Hepatocyte (in vitro differentiated cells): Measurements from ENCODE around the gene LUZP4.

ENCODE experiments used
- CTCF ChIP-seq: fragments of 200-600 bp; sonication (generic); IDR thresholded peaks from 2 replicates; pipeline ENCODE4 v1.5.1; 2016; ENCODE audit warnings: antibody characterized with exemption, mild to moderate bottlenecking; ENCODE audit not compliant: poor library complexity
- EZH2 ChIP-seq: fragments of 200-600 bp; sonication (generic); IDR thresholded peaks from 2 replicates; pipeline ENCODE4 v1.6.1; 2016; ENCODE audit warnings: antibody characterized with exemption, mild to moderate bottlenecking, borderline replicate concordance
- EZH2phosphoT487 ChIP-seq: fragments of 200-600 bp; sonication (generic); IDR thresholded peaks from one replicate; pipeline ENCODE4 v1.6.1; 2018; ENCODE audit warnings: antibody characterized with exemption, mild to moderate bottlenecking, low read depth, moderate library complexity; ENCODE audit not compliant: unreplicated experiment, severe bottlenecking

- TF ChIP-seq CTCF (no peak), EZH2 (no peak), EZH2phosphoT487 (no peak)
These were observed 34.5 kb upstream of the LUZP4 start for GRCh38 chrX:115255003-115255402.
